Stimulated activated CD4-positive, alpha-beta T cell treated with anti-CD3 and anti-CD28 coated beads, Interleukin-12 subunit alpha, Interleukin-12 subunit beta, amount 100 ng/mL, for 24 hours (primary cell): ENCODE measurements around the gene STAT5A.
"Not testable (repeated sequence)": the region's sequence is repeated elsewhere in the genome, so short reads cannot be mapped to it uniquely, and the experiment has no call there.

Experiments used
- DNase-seq, 2 experiments: peaks; one replicate each; pipeline ENCODE4 v3.0.0-alpha.2; 2020; ENCODE audit warnings: low read depth in 2 of 2

The STAT5A gene

DNA sequence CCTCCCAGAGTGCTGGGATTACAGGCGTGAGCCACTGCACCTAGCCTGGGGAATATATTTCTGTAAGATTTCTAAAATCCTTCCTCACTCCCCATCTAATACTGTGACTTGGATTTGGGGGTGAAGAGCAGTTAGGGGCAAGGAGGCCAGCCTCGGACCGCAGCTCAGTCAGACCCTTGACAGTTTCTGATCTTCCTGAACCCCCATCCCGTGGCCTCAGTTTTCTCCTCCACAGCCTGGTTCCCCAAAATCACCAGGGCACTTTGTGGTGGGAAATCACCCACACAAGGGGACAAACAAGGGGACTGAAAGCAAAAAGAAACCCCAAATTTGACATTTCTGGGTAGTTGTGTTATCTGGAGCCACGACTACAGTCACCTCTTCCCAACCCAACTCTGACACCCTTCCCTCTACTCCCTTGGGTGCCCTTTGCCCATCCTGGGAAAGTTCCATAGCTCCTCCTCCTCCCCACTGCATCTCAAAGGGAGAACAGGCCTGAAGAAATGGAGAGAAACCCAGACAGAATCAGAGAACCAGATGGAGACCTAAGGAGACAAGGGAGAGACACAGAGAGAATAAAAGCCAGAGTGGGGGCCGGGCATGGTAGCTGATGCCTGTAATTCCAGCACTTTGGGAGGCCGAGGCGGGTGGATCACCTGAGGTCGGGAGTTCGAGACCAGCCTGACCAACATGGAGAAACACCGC, 2.8 kb upstream of the STAT5A start:
- no peak for DNase-seq

DNA sequence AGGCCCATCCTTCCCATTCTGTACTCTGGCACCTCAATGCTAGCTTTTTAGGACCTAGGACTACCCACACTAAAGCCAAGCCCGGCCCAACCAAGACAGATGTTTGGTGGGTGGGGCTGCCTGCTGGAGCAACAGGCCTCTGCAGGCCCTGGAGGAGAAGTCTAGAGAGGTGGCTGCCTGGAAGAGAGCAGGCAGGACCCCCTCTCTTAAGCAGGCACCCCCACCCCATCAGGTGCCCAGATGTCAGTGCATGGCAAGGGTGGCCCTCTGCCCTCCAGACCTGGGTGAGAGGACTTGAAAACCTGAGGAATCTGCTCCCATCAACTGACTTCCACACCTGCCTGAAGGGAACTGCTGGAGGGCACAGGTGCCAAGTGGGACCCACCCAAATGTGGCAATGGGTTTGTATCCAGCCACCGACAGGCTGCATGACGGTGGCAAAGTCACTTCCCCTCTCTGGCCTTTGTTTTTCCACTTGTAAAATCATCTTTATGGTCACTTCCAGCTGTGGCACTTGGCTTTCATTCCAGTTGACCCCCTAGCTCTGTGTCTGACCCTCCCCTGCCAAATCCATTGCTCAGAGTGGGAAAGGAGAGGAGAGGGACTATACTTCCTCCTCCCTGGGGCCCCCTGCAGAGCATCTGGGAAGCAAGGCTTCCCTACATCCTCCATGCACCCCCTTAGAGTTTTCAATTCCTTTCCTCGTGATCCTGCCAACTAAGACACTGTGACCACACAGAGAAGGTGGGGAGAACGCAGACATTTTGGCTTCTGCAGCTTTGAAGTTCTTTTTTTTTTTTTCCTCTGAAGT, 1.7 kb upstream of the STAT5A start:
- no peak for DNase-seq

DNA sequence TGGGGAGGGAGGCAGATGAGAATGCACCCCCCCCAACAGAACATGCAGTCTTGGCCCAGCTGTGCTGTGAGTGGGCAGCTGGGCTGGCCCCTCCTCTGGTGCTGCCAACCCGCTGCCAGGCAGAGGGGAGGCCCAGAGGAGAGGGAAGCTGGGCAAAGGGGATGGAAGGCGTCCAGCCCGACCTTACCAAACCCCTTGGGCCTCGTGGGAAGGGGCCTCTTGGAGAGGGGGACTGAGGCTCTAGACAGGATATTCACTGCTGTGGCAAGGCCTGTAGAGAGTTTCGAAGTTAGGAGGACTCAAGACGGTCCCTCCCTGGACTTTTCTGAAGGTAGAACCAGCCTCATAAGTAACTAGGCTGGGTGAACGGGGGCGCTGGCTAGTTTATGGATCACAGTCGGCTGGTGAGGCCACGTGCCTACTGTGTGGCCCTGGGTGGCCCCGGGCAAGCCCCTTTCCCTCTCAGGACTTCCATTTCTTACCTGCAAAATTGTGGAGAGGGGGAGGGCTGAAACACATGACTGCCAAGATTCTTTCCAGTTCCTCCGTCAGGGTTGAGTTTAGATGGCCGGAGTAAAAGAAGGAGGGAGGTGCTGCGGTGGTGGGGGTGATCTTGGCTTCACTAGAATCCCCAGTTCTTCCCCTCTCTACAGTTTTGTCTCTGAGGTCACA, 857 bp upstream of the STAT5A start:
- no peak for DNase-seq

DNA sequence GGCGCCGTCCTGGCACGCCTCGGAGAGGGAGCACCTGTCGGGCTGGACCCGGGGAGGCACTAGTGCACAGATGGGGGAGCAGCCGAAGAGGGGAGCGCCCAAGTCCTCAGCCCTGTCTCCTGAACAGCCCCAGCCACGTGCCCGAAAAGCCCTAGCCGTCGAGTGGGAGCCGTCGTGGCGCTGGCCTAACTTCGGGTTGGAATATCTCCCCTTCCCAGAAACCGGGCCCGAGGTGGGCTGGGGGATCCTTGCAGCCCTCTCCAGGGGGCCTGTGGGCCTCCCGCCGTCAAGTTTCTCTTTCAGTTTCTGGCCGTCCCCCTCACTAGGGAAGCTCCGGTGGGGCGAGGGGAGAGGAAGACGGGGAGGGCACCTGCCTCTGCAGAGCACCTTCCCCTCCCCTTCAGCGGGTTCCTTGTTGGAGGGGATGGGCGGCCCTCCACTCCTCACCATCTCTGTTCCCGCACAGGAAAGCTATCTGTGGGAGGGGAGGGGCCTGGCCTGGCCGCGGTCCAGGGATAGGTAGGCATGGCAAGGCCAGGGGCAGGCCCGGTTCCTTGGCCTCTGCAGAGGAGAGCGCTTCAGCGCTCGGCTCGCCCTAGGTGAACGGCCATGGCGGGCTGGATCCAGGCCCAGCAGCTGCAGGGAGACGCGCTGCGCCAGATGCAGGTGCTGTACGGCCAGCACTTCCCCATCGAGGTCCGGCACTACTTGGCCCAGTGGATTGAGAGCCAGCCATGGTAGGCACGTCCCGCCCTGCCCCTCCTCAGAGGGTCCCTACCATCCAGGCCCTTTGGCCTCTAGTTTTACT, 709 bp downstream of the STAT5A start:
- peak; percentile 42 to 48 for DNase-seq

DNA sequence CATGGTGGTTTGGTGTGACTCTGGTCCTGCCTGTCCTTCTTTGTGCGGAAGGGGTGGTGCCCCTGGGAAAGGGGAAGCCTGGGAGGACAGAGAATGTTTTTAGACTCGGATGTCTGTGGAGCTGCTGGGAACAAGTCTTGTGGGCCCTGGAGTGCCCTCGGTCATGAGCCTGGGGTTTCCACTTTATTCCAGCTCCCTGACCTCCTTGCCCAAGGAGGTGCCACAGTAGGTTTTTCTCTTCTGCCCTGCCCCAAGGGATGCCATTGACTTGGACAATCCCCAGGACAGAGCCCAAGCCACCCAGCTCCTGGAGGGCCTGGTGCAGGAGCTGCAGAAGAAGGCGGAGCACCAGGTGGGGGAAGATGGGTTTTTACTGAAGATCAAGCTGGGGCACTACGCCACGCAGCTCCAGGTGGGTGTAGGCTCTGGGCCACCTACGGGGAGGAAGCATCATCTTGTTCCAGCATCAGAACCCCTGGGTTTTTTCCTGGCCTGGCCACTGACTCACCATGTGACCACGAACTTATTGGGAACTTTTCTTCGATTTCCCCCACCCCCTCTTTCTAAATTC, 1.4 kb downstream of the STAT5A start:
- DNase-seq, result peak; percentile 44 to 63

DNA sequence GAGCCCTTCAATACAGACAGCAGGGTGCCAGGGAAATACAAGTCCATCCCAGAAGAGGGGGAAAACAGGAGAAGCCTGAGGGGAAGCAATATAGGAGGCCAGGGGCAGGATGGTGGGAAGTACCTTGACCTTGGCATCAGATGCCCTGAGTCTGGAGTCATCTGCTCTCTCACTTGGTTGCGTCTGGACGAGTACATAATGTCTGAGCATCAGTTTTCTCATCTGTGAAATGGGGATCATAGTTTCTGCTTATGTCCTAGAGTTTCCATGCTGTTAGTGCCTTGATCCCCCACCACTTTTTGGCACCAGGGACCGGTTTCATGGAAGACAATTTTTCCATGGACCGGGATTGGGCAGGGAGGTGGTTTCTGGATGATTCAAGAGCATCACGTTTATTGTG, 2.3 kb downstream of the STAT5A start:
- DNase-seq, result no peak

DNA sequence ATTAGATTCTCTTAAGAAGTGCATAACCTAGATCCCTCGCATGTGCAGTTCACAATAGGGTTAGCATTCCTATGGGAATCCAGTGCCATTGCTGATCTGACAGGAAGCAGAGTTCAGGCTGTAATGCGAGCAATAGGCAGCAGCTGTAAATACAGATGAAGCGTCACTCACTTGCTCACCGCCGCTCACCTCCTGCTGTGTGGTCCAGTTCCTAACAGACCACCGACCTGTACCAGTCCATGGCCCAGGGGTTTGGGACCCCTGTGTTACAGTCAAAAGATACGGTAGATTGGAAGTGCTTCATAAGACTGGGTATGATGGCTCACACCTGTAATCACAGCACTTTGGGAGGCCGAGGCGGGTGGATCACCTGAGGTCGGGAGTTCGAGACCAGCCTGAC, 2.8 kb downstream of the STAT5A start:
- DNase-seq, result no peak

DNA sequence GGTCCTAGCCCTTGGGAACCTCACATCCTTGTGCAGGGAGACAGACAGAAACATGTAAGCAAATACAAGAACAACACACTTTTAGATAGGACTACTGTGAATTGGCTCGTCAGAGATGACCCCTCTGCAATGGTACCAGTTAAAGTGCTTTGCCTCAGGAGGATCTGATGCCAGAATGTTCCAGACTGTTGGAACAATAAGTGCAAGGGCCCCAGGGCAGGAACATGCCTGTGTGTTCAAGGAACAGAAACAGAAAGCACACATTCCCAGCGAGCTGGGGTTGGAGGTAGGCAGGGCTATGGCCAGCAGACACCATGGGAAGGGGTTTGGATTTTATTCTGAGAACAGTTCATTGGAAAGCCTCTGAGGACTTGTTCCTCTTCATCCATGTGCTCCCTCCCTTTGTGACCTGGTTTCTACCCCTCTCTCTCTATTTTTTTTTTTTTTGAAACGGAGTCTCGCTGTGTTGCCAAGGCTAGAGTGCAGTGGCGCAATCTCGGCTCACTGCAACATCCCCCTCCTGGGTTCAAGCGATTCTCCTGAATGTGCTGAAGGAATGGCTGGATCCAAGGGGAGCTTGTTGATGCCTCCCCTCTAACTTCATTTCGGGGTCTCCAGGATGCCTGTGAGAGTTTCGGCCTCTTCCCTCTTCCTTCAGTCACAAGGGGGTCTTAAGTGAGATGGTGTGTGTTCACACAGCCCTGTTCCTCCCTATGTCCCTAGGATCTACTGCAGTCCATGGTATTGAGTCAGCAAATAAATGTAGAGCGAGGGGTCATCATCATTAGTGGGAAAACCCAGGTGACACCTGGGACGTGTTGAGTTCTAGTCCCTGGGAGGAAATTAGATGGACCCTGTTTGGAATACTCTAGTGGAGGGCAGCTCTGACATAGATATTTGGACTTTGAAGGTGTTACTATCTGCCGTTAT, 6.4 kb downstream of the STAT5A start:
- DNase-seq, result no peak

DNA sequence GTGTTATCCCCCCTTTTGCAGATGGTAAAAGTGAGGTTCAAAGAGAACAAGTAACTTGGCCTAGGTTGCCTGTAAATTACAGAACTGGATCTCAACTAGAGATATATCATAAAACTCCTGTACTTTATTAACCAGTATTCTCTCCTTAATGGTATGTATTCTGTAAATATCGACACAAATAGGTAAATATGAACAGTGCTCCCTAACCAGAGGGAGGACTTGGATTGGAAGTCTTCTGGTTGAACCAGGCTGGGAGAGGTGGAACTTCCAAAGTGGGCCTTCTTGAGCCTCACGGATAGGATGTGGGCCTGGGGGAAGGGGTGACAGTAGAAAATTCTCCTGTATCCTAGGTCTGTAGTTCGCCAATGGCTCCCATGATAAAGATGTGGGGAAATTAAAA, 7.7 kb downstream of the STAT5A start:
- no peak for DNase-seq

DNA sequence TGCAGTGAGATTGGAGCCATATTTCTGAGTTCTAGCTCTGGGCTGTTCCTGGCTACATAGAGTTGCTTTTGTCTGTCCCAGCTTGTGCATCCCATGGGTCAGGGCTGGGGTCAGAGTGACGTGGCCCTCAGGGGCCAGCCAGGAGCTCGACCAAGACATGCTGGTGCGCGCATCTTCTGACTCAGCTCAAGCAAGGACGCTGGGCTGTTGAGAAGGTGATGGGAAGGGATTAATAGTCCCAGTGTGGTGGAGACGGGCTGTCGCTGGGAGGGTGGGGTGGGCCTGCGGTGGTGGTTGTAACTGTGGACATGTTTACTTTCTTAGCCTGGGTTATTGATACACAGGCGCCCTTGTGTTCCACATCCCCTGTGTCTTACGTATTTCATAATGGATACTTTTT, 9.5 kb downstream of the STAT5A start:
- DNase-seq, result not testable (repeated sequence)

DNA sequence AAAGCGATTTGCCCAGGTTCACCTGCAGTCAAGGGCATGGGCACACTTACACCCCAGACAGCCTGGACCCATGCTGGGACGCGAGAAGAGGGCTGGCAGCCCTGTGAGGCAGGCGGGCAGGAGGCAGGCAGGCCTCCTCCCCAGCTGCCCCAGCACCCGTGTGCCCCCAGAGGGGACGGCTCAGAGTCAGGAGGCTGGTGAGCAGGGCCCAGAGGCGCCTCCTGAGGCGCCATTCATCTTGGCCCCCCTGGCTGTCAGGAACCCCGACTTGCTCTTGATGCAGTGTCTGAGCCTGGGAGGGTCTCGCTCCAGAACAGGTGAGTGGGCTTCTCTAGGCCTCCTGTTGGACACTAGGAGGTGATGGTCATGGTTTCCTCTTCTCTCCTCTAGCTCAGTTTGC, 11.1 kb downstream of the STAT5A start:
- DNase-seq, result not testable (repeated sequence)

DNA sequence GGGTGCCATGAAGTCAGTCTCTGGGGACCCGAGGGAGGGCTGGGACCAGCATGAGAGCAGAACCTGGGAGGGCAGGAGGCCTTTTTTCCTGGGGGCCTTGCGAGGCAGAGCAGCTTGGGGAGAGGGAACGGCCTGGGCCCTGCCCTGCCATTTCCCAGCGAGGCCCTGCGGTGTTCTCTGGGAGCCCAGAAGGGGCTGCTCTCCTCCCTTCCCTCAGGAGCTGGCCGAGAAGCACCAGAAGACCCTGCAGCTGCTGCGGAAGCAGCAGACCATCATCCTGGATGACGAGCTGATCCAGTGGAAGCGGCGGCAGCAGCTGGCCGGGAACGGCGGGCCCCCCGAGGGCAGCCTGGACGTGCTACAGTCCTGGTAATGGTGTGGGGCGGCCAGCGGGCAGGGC, 11.6 kb downstream of the STAT5A start:
- DNase-seq, result not testable (repeated sequence)

DNA sequence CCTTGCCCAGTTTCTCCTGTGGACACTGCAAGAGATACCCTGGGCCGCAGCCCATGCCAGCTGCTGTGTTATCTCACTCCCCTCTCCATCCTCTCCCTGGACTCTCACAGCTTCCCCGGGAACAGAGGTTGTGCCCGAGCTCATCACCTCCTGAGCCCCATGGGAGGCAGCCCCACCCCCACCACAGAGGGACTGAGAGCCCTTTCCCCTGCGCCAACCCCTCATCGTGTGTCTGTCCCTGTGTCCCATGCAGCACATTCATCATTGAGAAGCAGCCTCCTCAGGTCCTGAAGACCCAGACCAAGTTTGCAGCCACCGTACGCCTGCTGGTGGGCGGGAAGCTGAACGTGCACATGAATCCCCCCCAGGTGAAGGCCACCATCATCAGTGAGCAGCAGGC, 12.7 kb downstream of the STAT5A start:
- DNase-seq, result no peak

DNA sequence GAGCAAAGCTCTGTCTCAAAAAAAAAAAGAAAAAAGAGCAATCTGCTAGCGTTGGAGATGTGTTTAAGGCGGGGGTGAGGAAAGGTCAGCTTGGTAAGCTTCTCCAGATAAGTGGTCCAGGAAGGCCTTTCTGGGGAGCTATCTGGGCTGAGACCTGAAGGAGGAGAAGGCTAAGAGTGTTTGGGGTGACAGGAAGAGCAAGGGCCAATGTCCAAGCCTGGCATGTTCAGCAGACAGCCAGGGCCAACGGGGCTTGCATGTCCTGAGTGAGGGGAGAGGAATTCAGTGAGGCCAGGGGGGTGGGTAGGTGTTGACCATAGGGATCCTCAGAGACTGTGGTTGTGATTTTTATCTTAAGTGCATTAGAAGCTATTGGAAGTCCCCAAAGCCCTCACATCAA, 15.4 kb downstream of the STAT5A start:
- no peak for DNase-seq

DNA sequence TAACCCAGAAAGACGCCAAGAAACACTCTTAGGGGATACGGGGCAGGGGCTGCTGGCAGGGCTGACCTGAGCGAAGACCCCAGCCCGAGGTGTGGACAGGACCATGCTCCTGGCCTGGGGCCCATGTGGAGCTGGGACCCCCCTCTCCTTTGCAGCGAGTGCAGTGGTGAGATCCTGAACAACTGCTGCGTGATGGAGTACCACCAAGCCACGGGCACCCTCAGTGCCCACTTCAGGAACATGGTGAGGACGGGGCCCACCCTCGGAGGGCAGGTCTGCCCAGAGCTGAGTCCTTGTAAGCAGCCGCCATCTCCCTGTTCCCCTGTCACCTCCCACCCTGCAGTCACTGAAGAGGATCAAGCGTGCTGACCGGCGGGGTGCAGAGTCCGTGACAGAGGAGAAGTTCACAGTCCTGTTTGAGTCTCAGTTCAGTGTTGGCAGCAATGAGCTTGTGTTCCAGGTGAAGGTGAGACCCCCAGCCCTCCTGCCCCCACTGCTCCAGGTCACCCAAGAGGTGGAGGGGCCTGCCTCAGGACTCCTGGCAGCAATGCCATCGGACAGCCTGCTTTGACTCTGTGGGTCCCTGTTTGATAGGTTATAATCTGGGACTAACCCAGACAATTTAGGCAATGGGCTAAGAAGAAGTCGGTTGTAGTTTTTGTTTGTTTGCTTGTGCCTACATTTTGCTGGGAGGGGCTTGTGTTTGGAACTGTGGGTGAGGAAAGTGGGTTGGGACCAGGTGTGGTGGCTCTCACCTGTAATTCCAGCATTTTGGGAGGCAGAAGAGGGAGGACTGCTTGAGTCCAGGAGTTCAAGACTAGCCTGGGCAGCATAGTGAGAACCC, 16.1 kb downstream of the STAT5A start:
- DNase-seq, result no peak

DNA sequence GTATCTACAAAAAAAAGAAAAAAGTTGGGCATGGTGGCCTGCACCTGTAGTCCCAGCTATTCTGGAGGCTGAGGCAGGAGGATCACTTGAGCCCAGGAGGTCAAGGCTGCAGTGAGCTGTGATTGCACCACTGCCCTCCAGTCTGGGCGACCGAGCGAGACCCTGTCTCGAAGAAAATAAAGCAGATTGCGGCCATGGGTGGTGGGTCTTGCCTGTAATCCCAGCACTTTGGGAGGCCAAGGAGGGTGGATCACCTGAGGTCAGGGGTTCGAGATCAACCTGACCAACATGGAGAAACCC, 16.7 kb downstream of the STAT5A start:
- not testable (repeated sequence) for DNase-seq

DNA sequence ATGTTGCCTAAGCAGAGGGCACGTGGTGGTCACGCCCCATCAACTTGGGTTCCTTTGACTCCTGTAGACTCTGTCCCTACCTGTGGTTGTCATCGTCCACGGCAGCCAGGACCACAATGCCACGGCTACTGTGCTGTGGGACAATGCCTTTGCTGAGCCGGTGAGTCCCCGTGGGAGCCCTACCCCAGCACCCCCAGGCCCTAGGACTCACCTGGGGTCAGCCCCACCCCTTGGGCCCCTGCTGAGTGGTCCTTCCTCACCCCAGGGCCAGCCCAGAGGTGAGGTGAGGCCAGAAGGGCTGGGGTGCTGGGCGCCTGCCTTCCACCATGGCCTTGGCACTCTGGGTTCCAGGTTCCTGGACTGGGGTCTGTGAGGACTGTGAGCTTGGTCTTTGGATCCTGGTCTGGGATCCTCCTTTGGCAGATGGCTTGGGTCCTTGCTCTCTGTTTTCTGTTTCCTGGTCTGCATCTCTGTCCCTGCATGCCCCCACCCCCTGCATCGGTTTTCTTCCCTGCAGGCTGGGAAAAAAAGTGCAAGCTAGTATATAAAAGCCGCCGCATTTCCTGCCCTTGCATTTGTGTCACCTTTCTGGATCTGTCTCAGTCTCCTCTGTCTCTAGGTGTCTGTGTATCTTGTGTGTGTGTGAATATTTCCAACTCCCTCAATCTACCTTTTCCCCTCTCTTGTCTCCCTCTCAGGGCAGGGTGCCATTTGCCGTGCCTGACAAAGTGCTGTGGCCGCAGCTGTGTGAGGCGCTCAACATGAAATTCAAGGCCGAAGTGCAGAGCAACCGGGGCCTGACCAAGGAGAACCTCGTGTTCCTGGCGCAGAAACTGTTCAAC, 17.5 kb downstream of the STAT5A start:
- DNase-seq, result no peak

DNA sequence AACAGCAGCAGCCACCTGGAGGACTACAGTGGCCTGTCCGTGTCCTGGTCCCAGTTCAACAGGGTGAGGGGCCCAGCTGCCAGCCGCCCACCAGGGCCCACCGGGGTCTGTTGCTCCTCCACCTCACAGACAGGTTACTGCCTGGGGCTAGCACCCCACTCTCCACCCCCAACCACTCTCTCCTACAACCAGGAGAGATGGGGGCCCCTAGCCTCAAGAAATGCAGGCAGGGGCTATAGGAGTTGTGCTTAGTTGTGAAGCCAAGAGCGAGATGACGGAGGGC, 18.0 kb downstream of the STAT5A start:
- no peak for DNase-seq

DNA sequence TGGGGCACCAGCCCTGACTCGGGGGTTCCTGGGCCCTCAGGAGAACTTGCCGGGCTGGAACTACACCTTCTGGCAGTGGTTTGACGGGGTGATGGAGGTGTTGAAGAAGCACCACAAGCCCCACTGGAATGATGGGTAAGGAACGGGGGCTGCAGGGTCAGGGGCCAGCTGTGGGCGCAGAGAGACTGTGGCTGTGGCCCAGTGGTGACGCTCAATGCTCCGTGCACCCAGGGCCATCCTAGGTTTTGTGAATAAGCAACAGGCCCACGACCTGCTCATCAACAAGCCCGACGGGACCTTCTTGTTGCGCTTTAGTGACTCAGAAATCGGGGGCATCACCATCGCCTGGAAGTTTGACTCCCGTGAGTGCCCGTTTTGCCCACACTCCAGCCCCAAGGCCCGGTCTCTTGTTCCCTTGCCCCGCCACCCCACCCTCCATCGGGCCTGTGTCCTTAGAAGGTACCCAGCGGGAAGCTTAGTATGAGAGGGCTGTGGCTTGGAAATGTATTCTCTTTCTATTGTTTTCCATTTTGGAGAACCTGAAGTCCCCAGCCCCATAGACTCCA, 19.1 kb downstream of the STAT5A start:
- no peak for DNase-seq
